Natural killer cell treated with Interleukin-12 subunit alpha and Interleukin-12 subunit beta and Interleukin-15 and Interleukin-18, amount 100 ng/mL, for 72 hours (primary cell): ENCODE results near the gene PPFIBP1. TPM values are rescaled to one million over a fixed set of nuclear protein-coding genes. Genes with fewer than 3 reads are reported as not detected.

Experiments
- ATAC-seq, 2 donors: fragments of 150-1000 bp; cut with Tn5 transposase in 1 of 2; sonication (Bioruptor Pico), chemical (Tn5 transposase) in 1 of 2; 2 replicates each; pipeline ENCODE4 v1.10.0; 2021
- DNase-seq: peaks from one replicate; pipeline ENCODE4 v3.0.0; 2022; ENCODE audit warnings: low spot score
- H3K27ac Mint-ChIP-seq, 2 donors: 1 replicate in 1 of 2; 2 replicates in 1 of 2; pipeline ENCODE4 v1.8.0; 2022; ENCODE audit warnings: mixed read lengths in 2 of 2, mild to moderate bottlenecking in 1 of 2, moderate library complexity in 1 of 2
- H3K27me3 Mint-ChIP-seq, 2 donors: 1 replicate in 1 of 2; 2 replicates in 1 of 2; pipeline ENCODE4 v1.8.0; 2022; ENCODE audit warnings: mixed read lengths in 2 of 2
- H3K36me3 Mint-ChIP-seq: one replicate; pipeline ENCODE4 v1.8.0; 2022; ENCODE audit warnings: mixed read lengths
- H3K4me1 Mint-ChIP-seq, 2 donors: 1 replicate in 1 of 2; 2 replicates in 1 of 2; pipeline ENCODE4 v1.8.0; 2022; ENCODE audit warnings: low read depth in 2 of 2, mixed read lengths in 2 of 2, mild to moderate bottlenecking in 1 of 2
- H3K4me3 Mint-ChIP-seq: one replicate; pipeline ENCODE4 v1.8.0; 2022; ENCODE audit warnings: mixed read lengths
- H3K9me3 Mint-ChIP-seq: 2 replicates; pipeline ENCODE4 v1.8.0; 2022; ENCODE audit warnings: mixed read lengths
- total RNA-seq, 2 donors: library from RNA; stranded (reverse); gene quantifications; one replicate each; pipeline ENCODE4 v1.2.3, GENCODE V29; 2022

Gene PPFIBP1
- total RNA-seq, 2 donors from 2014 or later = 9.0 to 12.9 TPM

DNA sequence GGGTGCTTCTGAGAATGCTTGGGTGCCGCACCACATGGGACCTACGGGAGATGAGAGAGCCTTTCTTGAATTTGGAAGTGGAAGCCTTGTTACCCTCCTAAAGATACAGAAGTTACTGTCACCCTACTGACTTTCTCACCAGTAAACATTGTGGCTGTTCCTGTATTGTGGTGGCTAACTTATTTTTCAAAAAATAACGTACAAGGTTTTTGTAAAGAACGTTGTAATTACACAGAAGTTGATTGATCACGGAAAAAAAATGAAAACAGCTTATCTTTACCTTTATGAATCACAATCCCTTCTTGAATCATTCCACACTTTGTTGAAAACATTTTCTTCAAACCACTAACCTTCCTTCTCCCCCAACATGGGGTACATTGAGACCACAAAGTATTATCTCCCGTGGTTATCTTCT lies 22.0 kb upstream of the PPFIBP1 start:
- DNase-seq (no peak), ATAC-seq (no peak)
- no peak overlapping the region for H3K4me3 Mint-ChIP-seq
- no peaks in the 10 kb centered on the region for H3K9me3 Mint-ChIP-seq
- H3K36me3 Mint-ChIP-seq = no peaks in the 10 kb centered on the region
- peaks cover 17 to 32% of the 10 kb centered on the region in 2 donors for H3K27me3 Mint-ChIP-seq
- peaks cover 7 to 13% of the 10 kb centered on the region in 2 donors for H3K4me1 Mint-ChIP-seq
- no peak overlapping the region for H3K27ac Mint-ChIP-seq

DNA sequence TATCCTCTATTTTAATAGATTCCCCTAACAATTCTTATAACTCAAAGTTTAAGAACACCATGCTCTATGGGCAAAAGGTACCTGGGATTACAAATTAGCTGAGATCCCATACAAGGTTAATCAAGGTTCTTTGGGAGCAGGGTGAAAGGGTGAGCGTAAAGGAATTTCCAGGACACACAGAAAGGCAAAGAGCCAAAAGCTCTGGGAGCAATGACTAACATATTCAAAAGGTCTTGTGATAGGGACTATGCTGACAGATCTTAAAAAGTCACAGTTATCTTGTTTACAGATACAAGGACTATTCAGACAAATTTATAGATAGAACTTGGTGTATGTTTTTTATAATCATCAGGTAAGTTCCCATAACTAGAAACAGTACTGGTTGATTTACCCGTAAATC lies 19.5 kb upstream of the PPFIBP1 start:
- H3K27me3 Mint-ChIP-seq = peaks cover 8 to 40% of the 10 kb centered on the region in 2 donors
- H3K9me3 Mint-ChIP-seq = no peaks in the 10 kb centered on the region
- no peaks in the 10 kb centered on the region for H3K4me1 Mint-ChIP-seq
- H3K36me3 Mint-ChIP-seq = no peaks in the 10 kb centered on the region
- H3K27ac Mint-ChIP-seq = no peak overlapping the region
- ATAC-seq (no peak), DNase-seq (no peak)
- no peak overlapping the region for H3K4me3 Mint-ChIP-seq

DNA sequence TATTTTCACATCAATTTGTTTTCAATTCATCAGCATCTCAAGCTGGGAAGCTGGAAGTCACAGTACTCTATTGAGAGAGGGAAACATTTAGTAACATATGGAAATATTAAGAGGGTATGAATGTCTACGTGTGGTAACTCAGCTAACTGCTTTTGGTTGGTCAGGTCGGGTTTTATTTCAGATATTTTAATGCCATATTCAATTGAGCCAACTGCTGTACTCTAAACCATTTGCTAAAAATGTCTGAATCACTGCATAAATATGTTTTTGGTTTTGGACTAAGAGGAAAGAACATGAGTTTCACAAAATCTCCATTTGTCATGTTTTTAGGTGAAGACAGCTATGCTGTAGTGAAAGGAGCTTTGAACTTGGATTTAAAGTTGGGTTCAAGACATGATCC lies 18.9 kb upstream of the PPFIBP1 start:
- ATAC-seq = no peak
- H3K4me3 Mint-ChIP-seq = no peak overlapping the region
- no peaks in the 10 kb centered on the region for H3K36me3 Mint-ChIP-seq
- H3K27me3 Mint-ChIP-seq = peaks cover 8 to 40% of the 10 kb centered on the region in 2 donors
- no peak overlapping the region for H3K27ac Mint-ChIP-seq
- DNase-seq = no peak
- no peaks in the 10 kb centered on the region for H3K9me3 Mint-ChIP-seq
- no peaks in the 10 kb centered on the region for H3K4me1 Mint-ChIP-seq

DNA sequence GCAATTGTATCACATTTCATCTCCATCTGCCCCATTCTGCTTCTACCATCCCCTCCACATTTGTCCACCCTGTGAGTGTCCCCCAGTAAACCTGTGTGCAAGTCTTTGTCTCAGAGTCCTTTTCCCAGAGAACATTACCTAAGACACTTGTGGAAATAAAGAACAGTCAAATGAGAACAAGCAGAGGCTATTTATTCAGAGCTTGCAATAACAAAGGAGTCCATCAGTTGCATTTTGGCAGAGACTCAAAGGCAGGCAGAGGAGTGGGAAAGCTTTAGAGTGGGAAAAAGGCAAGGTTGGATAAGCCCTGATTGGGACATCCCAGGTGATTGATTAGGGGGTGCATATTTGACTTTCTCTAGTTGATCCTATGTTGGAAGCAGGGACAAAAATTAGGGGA lies 18.2 kb upstream of the PPFIBP1 start:
- H3K36me3 Mint-ChIP-seq = no peaks in the 10 kb centered on the region
- H3K27me3 Mint-ChIP-seq = peaks cover 11 to 40% of the 10 kb centered on the region in 2 donors
- ATAC-seq (no peak), DNase-seq (no peak)
- H3K4me3 Mint-ChIP-seq = no peak overlapping the region
- no peaks in the 10 kb centered on the region for H3K9me3 Mint-ChIP-seq
- no peaks in the 10 kb centered on the region for H3K4me1 Mint-ChIP-seq
- no peak overlapping the region for H3K27ac Mint-ChIP-seq

DNA sequence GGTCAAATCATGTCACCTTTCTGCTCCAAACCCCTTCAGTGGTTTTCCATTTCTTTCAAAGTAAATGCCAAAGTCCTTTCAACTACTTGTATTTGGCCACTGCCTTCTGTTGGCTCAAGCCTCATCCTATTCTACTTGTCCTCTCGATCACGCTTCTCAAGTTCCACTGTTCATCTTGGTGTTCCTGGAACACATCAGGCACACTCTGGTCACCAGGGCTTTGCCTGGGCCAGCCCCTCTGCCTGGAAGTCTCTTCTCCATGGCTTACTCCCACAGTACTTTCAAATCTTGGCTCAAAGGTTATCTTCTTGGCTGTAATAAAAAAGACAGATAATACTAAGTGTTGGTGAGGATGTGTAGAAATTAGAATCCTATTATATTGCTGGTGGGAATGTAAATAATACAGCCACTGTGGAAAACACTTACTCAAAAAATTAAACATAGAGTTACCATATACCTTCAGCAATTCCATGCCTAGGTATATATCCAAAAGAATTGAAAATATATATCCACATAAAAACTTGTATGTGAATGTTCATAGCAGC lies 17.3 kb upstream of the PPFIBP1 start:
- Mint-ChIP-seq H3K27ac (no peak overlapping the region), H3K9me3 (no peaks in the 10 kb centered on the region), H3K27me3 (peaks cover 17 to 49% of the 10 kb centered on the region in 2 donors), H3K4me1 (no peaks in the 10 kb centered on the region), H3K4me3 (no peak overlapping the region), H3K36me3 (no peaks in the 10 kb centered on the region)
- no peak for ATAC-seq
- no peak for DNase-seq

DNA sequence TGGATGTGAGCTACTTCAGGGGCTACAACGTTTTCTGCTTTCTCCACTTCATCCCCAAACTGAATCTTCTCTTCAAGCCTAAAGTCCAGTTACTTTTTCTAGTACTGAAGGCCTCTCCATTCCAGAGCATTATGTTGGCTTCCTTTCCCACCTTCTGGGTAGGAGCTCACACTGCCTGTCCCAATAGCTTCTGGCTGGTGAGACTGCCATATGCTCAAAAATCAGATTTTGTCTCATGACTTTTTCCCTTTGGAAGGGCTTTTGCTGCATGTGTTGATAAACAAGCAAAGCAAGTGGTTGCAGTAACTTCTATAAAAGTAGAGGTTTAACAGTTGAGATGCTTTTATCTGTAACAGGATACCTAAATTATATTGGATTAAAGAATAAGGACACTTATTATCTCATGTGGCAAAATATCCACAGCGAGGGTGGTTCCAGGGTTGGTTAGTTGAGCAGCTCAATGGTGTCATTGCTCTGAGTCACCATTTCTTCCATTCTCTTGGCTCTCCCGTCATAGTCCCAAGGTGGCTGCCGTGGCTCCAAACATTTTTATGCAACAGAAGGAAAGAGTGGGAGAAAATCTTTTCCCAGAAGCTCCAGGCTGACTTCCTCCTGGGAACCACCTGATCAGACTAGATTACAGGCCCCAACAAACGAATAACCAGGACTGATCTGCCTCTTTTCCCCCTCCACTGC lies 15.1 kb upstream of the PPFIBP1 start:
- no peak overlapping the region for H3K4me3 Mint-ChIP-seq
- H3K27me3 Mint-ChIP-seq = peaks cover 12 to 34% of the 10 kb centered on the region in 2 donors

DNA sequence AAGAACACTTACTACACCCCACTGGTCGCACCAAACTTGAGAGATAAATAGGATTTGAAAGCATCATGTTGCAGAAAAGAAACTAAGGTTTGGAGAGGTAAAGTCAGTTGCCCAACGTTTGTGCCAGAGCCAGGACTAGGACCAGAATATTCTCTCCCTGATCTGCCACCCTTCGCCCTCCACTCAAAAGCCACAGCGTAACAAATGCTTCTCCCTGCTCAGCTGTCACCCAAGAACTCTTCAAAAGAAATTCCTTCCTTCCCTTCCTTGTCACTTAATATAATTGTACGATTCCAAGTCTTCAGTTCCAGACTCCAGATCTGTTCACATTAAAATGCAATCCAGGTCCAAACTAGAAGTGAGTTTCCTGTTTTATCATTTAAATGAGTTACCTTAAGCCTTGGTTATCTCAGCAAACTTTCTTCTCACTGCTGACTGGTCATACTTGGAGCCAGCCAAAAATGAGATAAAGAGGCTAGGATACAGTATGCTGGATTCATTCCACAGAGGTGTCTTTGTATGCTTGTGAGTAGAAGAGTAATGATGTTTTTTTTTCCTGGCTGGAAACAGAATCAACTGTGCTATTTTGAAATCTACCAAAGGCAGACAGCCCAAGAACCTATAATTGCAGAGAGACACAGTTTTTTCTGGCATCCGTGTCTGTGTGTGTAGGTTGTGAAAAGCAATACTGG lies 12.8 kb upstream of the PPFIBP1 start:
- Mint-ChIP-seq H3K27me3 (peaks cover 15 to 32% of the 10 kb centered on the region in 2 donors), H3K4me1 (no peaks in the 10 kb centered on the region), H3K9me3 (no peaks in the 10 kb centered on the region), H3K4me3 (no peak overlapping the region), H3K27ac (no peak overlapping the region), H3K36me3 (no peaks in the 10 kb centered on the region)
- DNase-seq = no peak
- no peak for ATAC-seq

More for the DNA sequence above, 15.1 kb upstream of the PPFIBP1 start:
- no peaks in the 10 kb centered on the region for H3K9me3 Mint-ChIP-seq
- H3K4me1 Mint-ChIP-seq = no peaks in the 10 kb centered on the region
- no peak for ATAC-seq
- no peak for DNase-seq
- H3K27ac Mint-ChIP-seq = no peak overlapping the region
- H3K36me3 Mint-ChIP-seq = no peaks in the 10 kb centered on the region

DNA sequence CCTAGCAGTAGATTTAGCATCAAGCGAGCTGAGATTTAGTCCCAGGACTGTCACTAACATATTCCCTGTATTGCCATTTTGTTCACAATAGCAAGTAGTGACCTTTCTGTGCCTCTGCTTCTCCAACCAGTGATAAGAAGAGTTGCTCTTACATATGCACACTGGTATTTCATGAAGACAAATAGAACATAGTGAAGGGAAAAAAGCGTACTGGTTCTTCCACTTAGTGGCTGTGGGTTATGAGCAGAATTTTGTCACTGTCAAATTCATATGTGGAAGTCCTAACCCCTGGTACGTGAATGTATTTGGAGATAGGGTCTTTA lies 12.3 kb upstream of the PPFIBP1 start:
- Mint-ChIP-seq H3K4me1 (no peaks in the 10 kb centered on the region), H3K27me3 (peaks cover 18 to 32% of the 10 kb centered on the region in 2 donors), H3K9me3 (no peaks in the 10 kb centered on the region), H3K36me3 (no peaks in the 10 kb centered on the region), H3K4me3 (no peak overlapping the region), H3K27ac (no peak overlapping the region)
- DNase-seq (no peak), ATAC-seq (no peak)

DNA sequence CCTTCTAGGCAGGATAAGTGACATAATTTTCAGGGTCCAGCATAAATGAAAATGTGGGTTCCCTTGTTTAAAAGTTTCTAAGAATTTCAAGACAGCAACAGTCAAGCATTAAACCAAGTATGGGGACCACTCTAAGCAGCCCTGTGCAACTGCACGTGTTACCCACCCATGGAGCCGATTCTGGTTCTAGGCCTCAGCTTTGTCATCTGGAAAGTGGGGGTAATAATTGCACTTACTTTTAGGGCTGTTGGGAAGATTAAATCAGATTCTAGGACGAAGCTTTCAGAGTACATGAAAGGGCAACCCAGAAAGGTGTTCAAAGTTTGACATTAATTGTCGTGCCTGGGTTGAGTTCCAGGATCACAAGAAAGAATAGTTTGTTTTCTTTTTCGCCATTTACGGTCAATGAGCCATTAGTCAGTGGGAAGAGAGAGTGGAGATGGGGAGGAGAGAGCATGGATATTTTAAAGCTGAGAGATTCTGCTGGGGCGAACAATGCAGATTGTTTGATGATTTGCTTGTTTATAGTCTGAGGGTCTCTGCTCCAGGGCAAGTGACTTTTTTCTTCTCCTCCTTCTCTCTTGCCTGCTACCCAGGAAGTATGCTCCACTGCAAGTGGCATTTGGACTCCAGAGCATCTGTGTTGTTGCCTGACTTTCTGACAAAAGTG lies 10.7 kb upstream of the PPFIBP1 start:
- Mint-ChIP-seq H3K36me3 (no peaks in the 10 kb centered on the region), H3K27ac (no peak overlapping the region), H3K27me3 (peaks cover 23 to 43% of the 10 kb centered on the region in 2 donors), H3K9me3 (no peaks in the 10 kb centered on the region), H3K4me1 (no peaks in the 10 kb centered on the region), H3K4me3 (no peak overlapping the region)
- DNase-seq = no peak
- ATAC-seq = no peak

DNA sequence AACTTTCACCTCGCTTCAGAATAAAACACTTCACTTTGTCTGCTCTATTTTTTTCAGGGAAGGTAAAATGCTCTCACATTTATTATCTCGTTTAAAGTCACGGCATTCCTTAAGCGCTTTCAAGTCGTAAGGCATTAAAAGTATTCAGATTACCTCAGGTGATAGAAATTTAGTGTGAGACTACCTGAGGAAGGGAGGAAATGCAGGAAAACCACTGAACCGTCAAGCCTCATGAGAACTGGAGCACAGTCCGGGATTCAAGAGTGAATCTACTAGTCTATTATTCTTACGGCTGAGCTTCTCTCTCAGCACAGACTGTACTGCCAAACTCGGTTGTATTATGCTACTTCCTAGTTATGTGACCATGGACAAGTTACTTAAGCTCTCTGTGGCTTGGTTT lies 8.3 kb upstream of the PPFIBP1 start:
- no peaks in the 10 kb centered on the region for H3K4me1 Mint-ChIP-seq
- DNase-seq = no peak
- no peak overlapping the region for H3K4me3 Mint-ChIP-seq
- no peak overlapping the region for H3K27ac Mint-ChIP-seq
- ATAC-seq = no peak
- H3K27me3 Mint-ChIP-seq = peaks cover 28 to 48% of the 10 kb centered on the region in 2 donors
- H3K9me3 Mint-ChIP-seq = no peaks in the 10 kb centered on the region
- H3K36me3 Mint-ChIP-seq = no peaks in the 10 kb centered on the region

DNA sequence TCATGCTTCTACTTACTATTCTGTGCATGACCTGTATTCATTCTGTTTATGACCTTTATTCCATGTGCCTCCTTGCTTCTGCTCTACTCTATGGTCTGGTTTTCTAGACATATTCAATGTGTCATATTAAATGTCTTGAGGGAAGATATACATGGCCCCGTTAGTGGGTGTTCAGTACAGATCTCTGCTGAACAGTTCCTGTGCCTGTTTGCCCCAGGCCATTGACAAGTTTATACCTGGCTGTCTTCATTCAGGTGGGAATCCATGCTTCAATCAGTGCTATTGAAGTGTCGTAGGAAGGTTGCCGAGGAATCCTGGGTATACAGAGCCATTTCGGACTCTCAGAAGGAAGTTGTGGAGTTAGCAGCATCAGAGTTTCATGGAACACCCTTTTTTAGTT lies 7.4 kb upstream of the PPFIBP1 start:
- H3K4me3 Mint-ChIP-seq = no peak overlapping the region
- H3K27ac Mint-ChIP-seq = no peak overlapping the region
- no peak for DNase-seq
- H3K9me3 Mint-ChIP-seq = no peaks in the 10 kb centered on the region
- peaks cover 26 to 47% of the 10 kb centered on the region in 2 donors for H3K27me3 Mint-ChIP-seq
- ATAC-seq = no peak
- no peaks in the 10 kb centered on the region for H3K4me1 Mint-ChIP-seq
- no peaks in the 10 kb centered on the region for H3K36me3 Mint-ChIP-seq

DNA sequence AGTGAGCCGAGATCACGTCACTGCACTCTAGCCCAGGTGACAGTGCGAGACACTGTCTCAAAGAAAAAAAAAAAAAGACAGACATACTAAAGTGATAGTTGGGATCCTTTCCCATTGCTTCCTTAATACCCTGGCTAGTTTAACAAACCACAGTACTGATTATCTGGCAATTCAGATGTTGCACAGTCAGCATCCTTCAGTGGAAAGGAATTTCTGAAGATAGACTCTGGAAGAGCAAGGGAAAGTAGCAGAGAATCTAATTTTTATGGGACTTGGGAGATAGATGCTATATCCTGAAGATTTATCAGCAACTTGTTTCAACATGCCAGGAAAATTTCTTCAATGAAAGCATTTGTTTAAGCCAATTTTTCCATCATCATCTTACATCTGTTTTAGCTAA lies 6.5 kb upstream of the PPFIBP1 start:
- Mint-ChIP-seq H3K27ac (no peak overlapping the region), H3K4me1 (peaks cover 0 to 4% of the 10 kb centered on the region in 2 donors), H3K27me3 (peaks cover 29 to 54% of the 10 kb centered on the region in 2 donors), H3K9me3 (no peaks in the 10 kb centered on the region), H3K36me3 (no peaks in the 10 kb centered on the region), H3K4me3 (no peak overlapping the region)
- ATAC-seq (no peak), DNase-seq (no peak)

DNA sequence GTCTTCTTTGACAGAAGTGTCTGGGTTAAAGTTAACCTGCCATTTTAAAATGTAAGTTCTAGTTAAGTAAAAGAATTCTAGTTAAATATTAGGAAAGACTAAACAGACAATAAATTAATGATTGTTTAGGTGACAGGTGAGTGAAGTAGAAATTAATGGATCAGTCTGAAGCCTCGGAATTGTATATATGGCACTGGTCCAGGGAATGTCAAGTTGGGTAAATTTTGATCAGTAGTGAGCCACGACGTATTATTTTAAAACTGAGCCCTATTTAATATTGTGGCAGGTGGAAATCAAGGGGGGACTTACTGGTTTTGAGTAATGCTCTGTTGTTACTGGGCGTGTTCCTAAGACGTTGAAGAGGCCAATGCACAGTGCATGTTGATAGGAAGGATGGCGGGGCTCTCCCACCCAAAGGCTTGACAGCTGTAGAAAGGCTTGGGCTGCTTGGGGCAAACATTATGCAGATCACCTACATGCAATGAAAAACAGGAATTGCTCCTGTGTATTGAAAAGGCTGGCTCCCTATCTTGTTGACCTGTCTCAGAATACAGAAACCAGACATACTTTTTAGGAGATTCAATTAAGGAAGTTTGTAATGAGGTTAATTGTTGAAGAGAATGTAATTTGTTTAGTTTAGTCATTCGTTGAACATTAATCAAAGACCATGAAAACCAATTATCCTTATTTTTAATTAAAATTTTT lies 5.9 kb upstream of the PPFIBP1 start:
- Mint-ChIP-seq H3K27me3 (peaks cover 29 to 54% of the 10 kb centered on the region in 2 donors), H3K4me1 (peaks cover 2 to 6% of the 10 kb centered on the region in 2 donors), H3K27ac (no peak overlapping the region), H3K36me3 (no peaks in the 10 kb centered on the region), H3K9me3 (no peaks in the 10 kb centered on the region), H3K4me3 (no peak overlapping the region)
- ATAC-seq (no peak), DNase-seq (no peak)
